ENCODE data around the gene CD300E.
A peak's percentile ranks its signal among the peaks of the same experiment; 100 is the strongest.

CD300E gene

DNA sequence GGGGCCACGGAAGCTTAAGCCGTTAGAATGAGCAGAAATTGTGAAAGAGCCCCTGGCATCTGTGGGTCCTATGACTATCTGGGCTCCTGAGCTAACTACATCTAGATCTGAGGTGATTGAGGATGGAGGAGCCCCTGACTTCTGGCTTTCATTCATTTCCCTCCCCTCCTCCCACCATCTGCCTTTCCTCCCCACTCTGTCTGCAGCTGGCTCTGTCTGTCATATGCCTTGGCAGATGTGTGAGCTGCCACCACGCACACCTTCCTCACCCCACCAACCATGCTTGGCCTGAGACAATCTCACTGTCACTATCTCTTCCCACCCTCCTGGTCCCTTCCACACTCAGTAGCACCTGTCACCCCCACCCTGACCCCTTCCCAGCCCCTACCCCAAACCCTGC is 5.1 kb downstream of the CD300E start:
- Mint-ChIP-seq H3K27me3 (peaks cover 23% of the 10 kb centered on the region), H3K4me1 (ENCODE audit: low read depth) (no peaks in the 10 kb centered on the region), H3K4me3 (no peak overlapping the region), H3K9me3 (ENCODE audit: low read depth) (no peaks in the 10 kb centered on the region), H3K27ac (no peak overlapping the region), H3K36me3 (no peaks in the 10 kb centered on the region)

- Mint-ChIP-seq H3K4me1 (ENCODE audit: low read depth) (no peaks in the 10 kb centered on the region), H3K4me3 (no peak overlapping the region), H3K27ac (no peak overlapping the region), H3K9me3 (ENCODE audit: low read depth) (no peaks in the 10 kb centered on the region), H3K27me3 (peaks cover 15% of the 10 kb centered on the region), H3K36me3 (no peaks in the 10 kb centered on the region)
Observed at GRCh38 chr17:74616696-74617095, 6.8 kb downstream of the CD300E start.

DNA sequence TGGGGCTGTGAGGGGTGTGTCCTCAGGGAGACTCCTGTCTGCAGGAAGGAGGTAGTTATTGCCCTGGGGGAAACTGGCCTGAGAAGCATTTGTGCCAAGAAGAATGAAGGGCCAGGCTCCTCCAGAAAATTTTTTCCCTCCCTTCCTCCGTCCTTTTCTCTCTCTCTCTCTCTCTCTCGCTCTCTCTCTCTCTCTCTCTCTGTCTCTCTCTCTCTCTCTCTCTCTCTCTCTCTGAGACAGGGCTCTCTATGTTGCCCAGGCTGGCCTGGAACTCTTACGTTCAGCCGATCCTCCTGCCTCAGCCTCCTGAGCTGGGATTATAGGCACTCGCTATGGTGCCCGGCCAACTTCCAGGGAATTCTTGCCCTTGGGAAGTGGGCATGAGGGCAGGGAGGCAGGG is 11.5 kb downstream of the CD300E start:
- Mint-ChIP-seq H3K9me3 (ENCODE audit: low read depth) (peaks cover 4% of the 10 kb centered on the region), H3K27me3 (peaks cover 11% of the 10 kb centered on the region), H3K36me3 (peaks cover 2% of the 10 kb centered on the region), H3K4me3 (no peak overlapping the region), H3K4me1 (ENCODE audit: low read depth) (no peaks in the 10 kb centered on the region), H3K27ac (no peak overlapping the region)

GRCh38 chr17:74610108-74610507 is 13.4 kb downstream of the CD300E start:
- Mint-ChIP-seq H3K4me1 (ENCODE audit: low read depth) (no peaks in the 10 kb centered on the region), H3K36me3 (peaks cover 2% of the 10 kb centered on the region), H3K27ac (no peak overlapping the region), H3K9me3 (ENCODE audit: low read depth) (peaks cover 4% of the 10 kb centered on the region), H3K4me3 (no peak overlapping the region), H3K27me3 (peaks cover 5% of the 10 kb centered on the region)

DNA sequence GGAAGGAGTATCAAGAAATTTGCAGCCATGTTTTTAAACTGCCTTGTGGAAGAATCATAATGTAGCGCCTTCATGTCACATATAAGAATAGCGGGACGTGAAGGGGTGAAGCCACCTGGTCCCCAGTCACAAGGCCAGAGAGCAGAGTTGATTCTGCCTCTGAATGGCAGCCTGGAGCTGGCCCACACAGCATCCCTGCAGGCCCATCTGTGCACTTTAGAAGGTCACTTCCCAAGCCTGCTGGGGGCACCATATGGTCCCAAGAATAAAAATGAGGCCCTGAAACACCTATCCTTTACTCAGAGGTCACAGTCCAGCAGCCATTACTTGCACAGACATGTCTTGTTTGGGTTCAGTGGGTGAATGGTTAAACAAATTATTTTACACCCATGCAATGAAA is 15.0 kb downstream of the CD300E start:
- Mint-ChIP-seq H3K27me3 (peaks cover 1% of the 10 kb centered on the region), H3K4me3 (no peak overlapping the region), H3K4me1 (ENCODE audit: low read depth) (peaks cover 6% of the 10 kb centered on the region), H3K27ac (no peak overlapping the region), H3K36me3 (peaks cover 2% of the 10 kb centered on the region), H3K9me3 (ENCODE audit: low read depth) (peaks cover 4% of the 10 kb centered on the region)

GRCh38 chr17:74607221-74607620 is 16.3 kb downstream of the CD300E start:
- Mint-ChIP-seq H3K4me1 (ENCODE audit: low read depth) (peaks cover 19% of the 10 kb centered on the region), H3K27ac (no peak overlapping the region), H3K27me3 (peaks cover 1% of the 10 kb centered on the region), H3K36me3 (peaks cover 2% of the 10 kb centered on the region), H3K4me3 (no peak overlapping the region), H3K9me3 (ENCODE audit: low read depth) (peaks cover 4% of the 10 kb centered on the region)

- H3K4me3 Mint-ChIP-seq: no peak overlapping the region
- H3K27ac Mint-ChIP-seq: no peak overlapping the region
- H3K4me1 Mint-ChIP-seq (ENCODE audit: low read depth): peaks cover 21% of the 10 kb centered on the region
- peaks cover 1% of the 10 kb centered on the region for H3K27me3 Mint-ChIP-seq
- H3K9me3 Mint-ChIP-seq (ENCODE audit: low read depth): peaks cover 4% of the 10 kb centered on the region
- peaks cover 2% of the 10 kb centered on the region for H3K36me3 Mint-ChIP-seq
Observed at GRCh38 chr17:74606050-74606449, 17.5 kb downstream of the CD300E start.

GRCh38 chr17:74605361-74605760 is 18.2 kb downstream of the CD300E start:
- Mint-ChIP-seq H3K9me3 (ENCODE audit: low read depth) (peaks cover 4% of the 10 kb centered on the region), H3K27me3 (peaks cover 1% of the 10 kb centered on the region), H3K4me1 (ENCODE audit: low read depth) (peaks cover 24% of the 10 kb centered on the region), H3K36me3 (peaks cover 2% of the 10 kb centered on the region), H3K4me3 (no peak overlapping the region), H3K27ac (no peak overlapping the region)

DNA sequence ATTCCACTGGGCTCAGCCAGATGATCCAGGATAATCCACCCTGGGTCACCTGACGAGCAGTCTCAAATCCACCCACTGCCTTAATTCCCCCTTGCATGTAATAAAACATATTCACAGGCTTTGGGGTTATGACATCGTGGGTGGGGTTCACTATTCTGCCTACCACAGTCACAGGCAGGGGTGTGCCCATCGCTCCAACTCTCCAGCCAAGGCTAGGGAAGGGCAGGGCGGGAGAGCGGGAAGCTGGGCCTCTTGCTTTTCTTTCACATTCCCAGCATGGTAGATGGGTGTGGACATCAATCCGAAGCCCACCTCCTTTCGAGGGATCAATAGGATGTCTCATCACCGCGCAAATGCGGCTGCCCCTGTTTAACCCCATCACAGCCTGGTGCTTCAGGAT is 18.8 kb downstream of the CD300E start:
- peaks cover 25% of the 10 kb centered on the region for H3K4me1 Mint-ChIP-seq (ENCODE audit: low read depth)
- peaks cover 6% of the 10 kb centered on the region for H3K27me3 Mint-ChIP-seq
- no peak overlapping the region for H3K4me3 Mint-ChIP-seq
- H3K9me3 Mint-ChIP-seq (ENCODE audit: low read depth): peaks cover 4% of the 10 kb centered on the region
- H3K27ac Mint-ChIP-seq: no peak overlapping the region
- H3K36me3 Mint-ChIP-seq: peaks cover 2% of the 10 kb centered on the region

DNA sequence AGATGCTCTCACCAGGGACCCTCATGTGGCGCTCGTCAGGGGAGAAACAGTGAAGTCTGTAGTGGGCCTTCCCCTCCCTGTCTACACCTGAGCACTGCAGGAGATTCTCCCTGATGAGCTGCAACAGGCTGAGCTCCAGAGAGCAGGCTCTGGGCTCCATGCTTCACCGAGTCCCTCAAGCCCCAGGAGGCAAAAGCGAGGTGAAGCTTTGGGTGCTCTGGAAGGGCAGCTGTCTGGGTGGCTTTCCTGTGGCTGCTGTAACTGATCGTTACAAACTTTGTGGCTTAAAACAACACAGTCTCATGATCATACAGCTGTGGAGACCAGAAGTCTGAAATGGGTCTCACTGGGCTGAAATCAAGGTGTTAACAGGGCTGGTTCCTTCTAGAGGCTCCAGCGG is 19.3 kb downstream of the CD300E start:
- H3K9me3 Mint-ChIP-seq (ENCODE audit: low read depth): peaks cover 4% of the 10 kb centered on the region
- no peak overlapping the region for H3K4me3 Mint-ChIP-seq
- H3K27ac Mint-ChIP-seq: no peak overlapping the region
- peaks cover 30% of the 10 kb centered on the region for H3K4me1 Mint-ChIP-seq (ENCODE audit: low read depth)
- peaks cover 2% of the 10 kb centered on the region for H3K36me3 Mint-ChIP-seq
- H3K27me3 Mint-ChIP-seq: peaks cover 6% of the 10 kb centered on the region

DNA sequence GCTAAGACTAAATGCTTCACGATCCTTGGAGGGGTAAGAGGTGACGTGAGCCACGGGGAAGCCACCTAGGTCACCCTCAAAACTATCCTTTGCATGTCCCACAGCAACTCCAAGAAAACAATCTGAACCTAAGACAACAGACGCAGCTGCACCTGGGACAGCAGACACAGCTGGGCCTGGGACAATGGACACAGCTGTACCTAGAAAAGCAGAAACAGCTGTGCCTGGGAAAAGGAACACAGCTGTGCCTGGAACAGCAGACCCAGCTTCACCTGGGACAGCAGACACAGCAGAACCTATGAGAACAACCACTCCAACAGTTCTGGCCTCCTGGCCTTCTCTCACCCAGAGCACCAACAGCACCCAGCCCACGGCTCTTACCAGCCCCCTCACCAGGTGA is 19.8 kb downstream of the CD300E start:
- peaks cover 6% of the 10 kb centered on the region for H3K27me3 Mint-ChIP-seq
- peaks cover 2% of the 10 kb centered on the region for H3K36me3 Mint-ChIP-seq
- H3K27ac Mint-ChIP-seq: no peak overlapping the region
- H3K9me3 Mint-ChIP-seq (ENCODE audit: low read depth): peaks cover 4% of the 10 kb centered on the region
- peaks cover 34% of the 10 kb centered on the region for H3K4me1 Mint-ChIP-seq (ENCODE audit: low read depth)
- H3K4me3 Mint-ChIP-seq: no peak overlapping the region

- H3K36me3 Mint-ChIP-seq: peaks cover 2% of the 10 kb centered on the region
- H3K9me3 Mint-ChIP-seq (ENCODE audit: low read depth): peaks cover 4% of the 10 kb centered on the region
- H3K4me3 Mint-ChIP-seq: no peak overlapping the region
- H3K27ac Mint-ChIP-seq: no peak overlapping the region
- peaks cover 38% of the 10 kb centered on the region for H3K4me1 Mint-ChIP-seq (ENCODE audit: low read depth)
- peaks cover 6% of the 10 kb centered on the region for H3K27me3 Mint-ChIP-seq
Observed at GRCh38 chr17:74603037-74603635, 20.4 kb downstream of the CD300E start.

- peaks cover 38% of the 10 kb centered on the region for H3K4me1 Mint-ChIP-seq (ENCODE audit: low read depth)
- peaks cover 5% of the 10 kb centered on the region for H3K27me3 Mint-ChIP-seq
- H3K4me3 Mint-ChIP-seq: peak overlapping the region; percentile 1
- H3K36me3 Mint-ChIP-seq: no peaks in the 10 kb centered on the region
- no peaks in the 10 kb centered on the region for H3K9me3 Mint-ChIP-seq (ENCODE audit: low read depth)
- H3K27ac Mint-ChIP-seq: no peak overlapping the region
Observed at GRCh38 chr17:74601944-74602572, 21.5 kb downstream of the CD300E start.

- Mint-ChIP-seq H3K4me3 (no peak overlapping the region), H3K27ac (no peak overlapping the region), H3K36me3 (no peaks in the 10 kb centered on the region), H3K27me3 (peaks cover 5% of the 10 kb centered on the region), H3K4me1 (ENCODE audit: low read depth) (peaks cover 38% of the 10 kb centered on the region), H3K9me3 (ENCODE audit: low read depth) (no peaks in the 10 kb centered on the region)
Observed at GRCh38 chr17:74599448-74599939, 24.0 kb downstream of the CD300E start.

DNA sequence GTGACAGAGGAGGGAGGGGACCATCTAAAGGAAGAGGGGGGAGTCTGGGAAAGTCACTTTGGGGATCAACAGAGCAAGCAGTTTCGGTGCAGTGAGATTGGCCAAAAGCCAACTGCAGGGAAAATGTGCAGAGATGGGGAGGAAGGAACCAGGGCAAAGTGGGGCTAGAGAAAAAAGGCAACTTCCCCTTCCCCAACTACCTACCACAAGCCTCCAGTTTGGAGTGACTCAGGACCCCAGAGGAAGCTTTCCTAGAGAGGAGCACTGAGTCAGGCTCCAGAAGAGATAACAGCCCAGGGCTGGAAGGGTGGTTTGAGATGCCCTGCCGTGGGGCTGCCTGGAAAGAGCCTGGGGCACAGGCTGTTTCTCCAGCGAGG is 24.5 kb downstream of the CD300E start:
- H3K27ac Mint-ChIP-seq: no peak overlapping the region

More for the DNA sequence above, 24.5 kb downstream of the CD300E start:
- Mint-ChIP-seq H3K9me3 (ENCODE audit: low read depth) (no peaks in the 10 kb centered on the region), H3K4me1 (ENCODE audit: low read depth) (peaks cover 37% of the 10 kb centered on the region), H3K36me3 (no peaks in the 10 kb centered on the region), H3K27me3 (peaks cover 5% of the 10 kb centered on the region), H3K4me3 (no peak overlapping the region)
